Measurements from ENCODE around the gene CHST11. TPM values are rescaled to one million over a fixed set of nuclear protein-coding genes. Genes with fewer than 3 reads are reported as not detected.

Gene CHST11
- total and polyA plus RNA-seq, 10 of the 15 experiments (the other 5 are each of a cell fraction or from before 2014, with no cell fraction given) = 1.9 to 38.1 (median 17.2) TPM

DNA sequence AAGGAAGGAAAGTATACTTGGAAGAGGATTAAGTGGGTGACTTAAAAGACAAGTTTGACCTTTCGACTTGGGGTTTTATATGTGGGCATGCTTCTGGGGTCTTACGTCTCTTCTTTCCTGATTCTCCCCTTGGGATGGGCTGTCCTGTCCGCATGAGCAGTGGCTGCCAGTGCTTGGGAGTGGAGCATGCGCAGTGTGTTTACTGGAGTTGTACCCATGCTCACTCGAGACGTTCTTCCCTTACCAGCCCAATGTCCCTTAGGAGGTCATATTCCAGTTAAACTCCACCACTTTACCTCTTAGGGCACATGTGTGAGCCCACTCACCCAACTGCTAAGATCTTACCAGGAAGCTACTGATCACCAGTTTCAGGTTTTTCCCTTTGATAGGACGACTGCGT is 20.0 kb upstream of the CHST11 start:
- H3K4me3 ChIP-seq = no peak overlapping the region
- DNase-seq (ENCODE audit: low read depth, low spot score) (no peak), FAIRE-seq (no peak), ATAC-seq (no peak)
- in situ Hi-C loops (cut with MboI) (no loop called here), intact Hi-C loops (cut with micrococcal nuclease; ENCODE audit: unreplicated experiment) (no loop called here)
- H4K20me1 ChIP-seq (ENCODE audit: control insufficient read depth, insufficient read depth) = no peaks in the 10 kb centered on the region
- H3K9ac ChIP-seq (ENCODE audit: control insufficient read depth, insufficient read depth, low read length) = no peak overlapping the region
- H3K4me1 ChIP-seq (ENCODE audit: control insufficient read depth, insufficient read depth, low read length) = no peaks in the 10 kb centered on the region
- CTCF ChIA-PET = no interaction called here
- H3K27me3 ChIP-seq (replicated peaks in 1 of 2; ENCODE audit: control insufficient read depth in 2 of 2, insufficient read depth in 2 of 2, low read length in 1 of 2) = no peaks in the 10 kb centered on the region
- WGBS (ENCODE audit: insufficient coverage, insufficient replicate concordance, low lambda C conversion rate, missing lambda C conversion rate) = 73% methylated on average over 8 of the region's 8 CpGs
- POLR2A ChIA-PET = interaction anchor here (0.6 to 1.6 kb wide), 2 partner anchors 20 to 107 kb away, joined by 3 to 4 read pairs; partner anchors contain the start of gene CHST11
- no TSS peak for BruUV-seq (replicated peaks)
- no peak overlapping the region for H3K4me2 ChIP-seq (ENCODE audit: control insufficient read depth, insufficient read depth)
- SMC1A ChIA-PET (ENCODE audit: uncharacterized antibody, unreplicated experiment) = interaction anchor here (1.1 to 2.7 kb wide), 3 partner anchors 10 to 146 kb away, joined by 3 to 7 read pairs (median 5); no protein-coding TSS in a partner anchor
- no peaks in the 10 kb centered on the region for H3K9me3 ChIP-seq (replicated peaks; ENCODE audit: control insufficient read depth, insufficient read depth, low read length)
- H3K27ac ChIP-seq (ENCODE audit: control insufficient read depth, insufficient read depth) = no peak overlapping the region
- H3K36me3 ChIP-seq (ENCODE audit: control insufficient read depth in 2 of 2, insufficient read depth in 2 of 2, low read length in 1 of 2) = no peaks in the 10 kb centered on the region
- TF ChIP-seq E2F4 (IDR thresholded peaks at IDR 0.05; ENCODE audit: low read depth, low read length) (no peak), YY1 (IDR thresholded peaks at IDR 0.05; ENCODE audit: low read depth, low read length) (no peak), MXI1 (IDR thresholded peaks at IDR 0.05; ENCODE audit: low read depth, low read length) (no peak), RAD21 (IDR thresholded peaks at IDR 0.05; ENCODE audit: insufficient read depth, low read depth, low read length) (no peak), ESRRA (IDR thresholded peaks at IDR 0.05; ENCODE audit: low read length) (no peak), RUNX3 (IDR thresholded peaks at IDR 0.05; ENCODE audit: low read length) (no peak), POLR2A (IDR thresholded peaks at IDR 0.05; ENCODE audit: low read depth, low read length) (no peak), RCOR1 (conservative IDR thresholded peaks at IDR 0.05; ENCODE audit: low read depth, low read length) (no peak)
- no peak overlapping the region for H2AFZ ChIP-seq (ENCODE audit: control insufficient read depth, low read depth, low read length)
- RAD21 ChIA-PET (ENCODE audit: unreplicated experiment) = interaction anchor here (2.3 kb wide), 1 partner anchor 55 kb away, joined by 5 read pairs; no protein-coding TSS in a partner anchor
- H3K79me2 ChIP-seq (ENCODE audit: control insufficient read depth, insufficient read depth, low read length) = no peaks in the 10 kb centered on the region
